Measurements from ENCODE around the gene LST1. TPM values are rescaled to one million over a fixed set of nuclear protein-coding genes. Genes with fewer than 3 reads are reported as not detected.

Gene LST1
- total RNA-seq: not detected in 2 replicates

GRCh38 chr6:31586008-31586407, at the start of gene LST1:
Gene LST1 (plus strand): TSS chr6:31586277. CDS start chr6:31587300, 1,023 bp downstream.

GRCh38 chr6:31541658-31542521, 44.2 kb upstream of the LST1 start, which contains the start of gene DDX39B:
Gene DDX39B (minus strand): TSS chr6:31542003. CDS start chr6:31540532, 1,471 bp downstream.

GRCh38 chr6:31546339-31546957, 39.6 kb upstream of the LST1 start, which contains the start of gene ATP6V1G2:
Gene ATP6V1G2 (minus strand): TSS chr6:31546608. CDS start chr6:31546559, 49 bp downstream.

GRCh38 chr6:31546958-31547726, 38.9 kb upstream of the LST1 start, which contains the start of gene NFKBIL1:
Gene NFKBIL1 (plus strand): TSS chr6:31547608. CDS start chr6:31547695, 87 bp downstream.

GRCh38 chr6:31572041-31572911, 13.8 kb upstream of the LST1 start, which contains the start of gene LTA:
Gene LTA (plus strand): TSS chr6:31572289. CDS start chr6:31572743, 454 bp downstream.

GRCh38 chr6:31575335-31575901, 10.7 kb upstream of the LST1 start, which contains the start of gene TNF:
Gene TNF (plus strand): TSS chr6:31575565. CDS start chr6:31575742, 177 bp downstream.

GRCh38 chr6:31582230-31582643, 3.8 kb upstream of the LST1 start, which contains the start of gene LTB:
Gene LTB (minus strand): TSS chr6:31582424. CDS start chr6:31582417, 7 bp downstream.

GRCh38 chr6:31614684-31615578, 28.9 kb downstream of the LST1 start, which contains the start of gene AIF1:
Gene AIF1 (plus strand): TSS chr6:31615234. CDS start chr6:31615330, 96 bp downstream.

GRCh38 chr6:31620586-31621319, 34.7 kb downstream of the LST1 start, which contains the start of gene PRRC2A:
Gene PRRC2A (plus strand): TSS chr6:31620715. CDS start chr6:31622790, 2,075 bp downstream.

Other genes with a start within 250 kb of the LST1 start
- gene HLA-B, start 229.1 kb upstream of the LST1 start, total RNA-seq: 42.4 and 230 TPM in 2 replicates
- 44.8 and 58.8 TPM in 2 replicates for gene MICA, start 182.7 kb upstream of the LST1 start, total RNA-seq
- 3.7 and 5.8 TPM in 2 replicates for gene MICB, start 88.1 kb upstream of the LST1 start, total RNA-seq
- not detected in 2 replicates for gene MCCD1, start 57.3 kb upstream of the LST1 start, total RNA-seq
- gene DDX39B, start 44.3 kb upstream of the LST1 start, total RNA-seq: 205 and 333 TPM in 2 replicates
- 0.28 and 0.34 TPM in 2 replicates for gene ATP6V1G2, start 39.7 kb upstream of the LST1 start, total RNA-seq
- 25.8 and 52.3 TPM in 2 replicates for gene NFKBIL1, start 38.7 kb upstream of the LST1 start, total RNA-seq
- gene LTA, start 14.0 kb upstream of the LST1 start, total RNA-seq: not detected in 2 replicates
- under 0.01 and 0.07 TPM in 2 replicates for gene TNF, start 10.7 kb upstream of the LST1 start, total RNA-seq
- gene LTB, start 3.9 kb upstream of the LST1 start, total RNA-seq: not detected in 2 replicates
- gene NCR3, start 6.7 kb downstream of the LST1 start, total RNA-seq: not detected in 2 replicates
- not detected in 2 replicates for gene AIF1, start 29.0 kb downstream of the LST1 start, total RNA-seq
- 32.1 and 73.3 TPM in 2 replicates for gene PRRC2A, start 34.4 kb downstream of the LST1 start, total RNA-seq
- 120 and 174 TPM in 2 replicates for gene BAG6, start 66.4 kb downstream of the LST1 start, total RNA-seq
- gene APOM, start 69.6 kb downstream of the LST1 start, total RNA-seq: 0.28 and 0.34 TPM in 2 replicates
- 24.7 and 37.6 TPM in 2 replicates for gene C6orf47, start 74.5 kb downstream of the LST1 start, total RNA-seq
- 9.4 and 20.2 TPM in 2 replicates for gene GPANK1, start 78.7 kb downstream of the LST1 start, total RNA-seq
- gene CSNK2B, start 79.8 kb downstream of the LST1 start, total RNA-seq: 48.2 and 76.9 TPM in 2 replicates
- gene LY6G5B, start 83.7 kb downstream of the LST1 start, total RNA-seq: 0.68 and 3.3 TPM in 2 replicates
- gene LY6G5C, start 94.8 kb downstream of the LST1 start, total RNA-seq: 0.07 TPM in 1 of 2 replicates, not detected in the other
- gene ABHD16A, start 117.0 kb downstream of the LST1 start, total RNA-seq: 30.8 and 46.5 TPM in 2 replicates
- not detected in 2 replicates for gene LY6G6F, start 120.6 kb downstream of the LST1 start, total RNA-seq
- gene LY6G6D, start 129.1 kb downstream of the LST1 start, total RNA-seq: not detected in 2 replicates
- under 0.01 TPM in 1 of 2 replicates, not detected in the other for gene LY6G6C, start 135.5 kb downstream of the LST1 start, total RNA-seq
- gene MPIG6B, start 137.1 kb downstream of the LST1 start, total RNA-seq: not detected in 2 replicates
- 16.2 and 19.8 TPM in 2 replicates for gene DDAH2, start 143.0 kb downstream of the LST1 start, total RNA-seq
- 269 and 558 TPM in 2 replicates for gene CLIC1, start 150.3 kb downstream of the LST1 start, total RNA-seq
- gene MSH5, start 153.7 kb downstream of the LST1 start, total RNA-seq: 3.4 and 3.5 TPM in 2 replicates
- 0.57 TPM in 1 of 2 replicates, not detected in the other for gene SAPCD1, start 176.4 kb downstream of the LST1 start, total RNA-seq
- 0.34 and 1.00 TPM in 2 replicates for gene VWA7, start 191.1 kb downstream of the LST1 start, total RNA-seq
- 61.2 and 98.7 TPM in 2 replicates for gene VARS1, start 209.5 kb downstream of the LST1 start, total RNA-seq
- gene LSM2, start 220.7 kb downstream of the LST1 start, total RNA-seq: 14.4 and 35.5 TPM in 2 replicates
- gene HSPA1L, start 229.0 kb downstream of the LST1 start, total RNA-seq: 1.0 and 1.1 TPM in 2 replicates
- 29.7 and 211 TPM in 2 replicates for gene HSPA1A, start 229.3 kb downstream of the LST1 start, total RNA-seq
- gene HSPA1B, start 241.5 kb downstream of the LST1 start, total RNA-seq: 81.7 and 305 TPM in 2 replicates